Prostate gland (tissue), 2 donors: ENCODE results near the gene CYTIP.

Experiments
- CTCF ChIP-seq, 4 experiments: fragments of 200-600 bp in 2 of 4; fragments of 450-650 bp in 2 of 4; sonication (generic) in 2 of 4; IDR thresholded peaks; 1 replicate in 3 of 4; 2 replicates in 1 of 4; pipeline ENCODE4 v1.5.1; 2016 to 2019; ENCODE audit warnings: antibody characterized with exemption in 4 of 4, mild to moderate bottlenecking in 2 of 4, moderate library complexity in 2 of 4
- POLR2A ChIP-seq: fragments of 450-650 bp; IDR thresholded peaks from one replicate; pipeline ENCODE4 v1.6.1; 2016; ENCODE audit warnings: antibody characterized with exemption, mild to moderate bottlenecking
- POLR2AphosphoS5 ChIP-seq: sonication (generic); formaldehyde crosslinking; IDR thresholded peaks from one replicate; pipeline ENCODE4 v1.6.1; 2017; ENCODE audit warnings: antibody characterized with exemption

DNA sequence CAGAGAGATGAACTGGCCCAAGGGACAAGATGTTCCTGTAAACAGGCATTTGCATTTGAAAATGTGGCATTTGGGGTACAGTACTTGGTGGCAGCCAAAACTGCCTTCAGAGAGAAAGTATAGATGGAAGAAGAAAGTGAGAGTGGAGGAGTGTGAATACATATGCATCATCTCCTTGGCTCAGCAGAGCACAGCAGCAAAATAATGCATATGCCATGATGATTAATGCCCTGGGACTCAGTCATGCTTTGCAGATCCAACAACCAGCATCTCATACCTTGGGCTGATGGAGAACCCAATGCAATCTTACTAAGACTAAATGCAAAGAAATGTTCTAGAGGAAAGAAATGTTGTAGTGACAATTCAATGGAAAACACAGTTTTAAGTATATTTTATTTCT is 29.7 kb upstream of the CYTIP start:
- TF ChIP-seq CTCF (IDR thresholded peaks at IDR 0.05): no peak
- TF ChIP-seq POLR2A: no peak
- no peak for TF ChIP-seq POLR2AphosphoS5
